Measurements from ENCODE around the gene NUMA1. TPM values are rescaled to one million over a fixed set of nuclear protein-coding genes. Genes with fewer than 3 reads are reported as not detected.

Gene NUMA1
- total and polyA plus RNA-seq, 2 experiments from 2014 or later: 33.2 to 104 TPM

DNA sequence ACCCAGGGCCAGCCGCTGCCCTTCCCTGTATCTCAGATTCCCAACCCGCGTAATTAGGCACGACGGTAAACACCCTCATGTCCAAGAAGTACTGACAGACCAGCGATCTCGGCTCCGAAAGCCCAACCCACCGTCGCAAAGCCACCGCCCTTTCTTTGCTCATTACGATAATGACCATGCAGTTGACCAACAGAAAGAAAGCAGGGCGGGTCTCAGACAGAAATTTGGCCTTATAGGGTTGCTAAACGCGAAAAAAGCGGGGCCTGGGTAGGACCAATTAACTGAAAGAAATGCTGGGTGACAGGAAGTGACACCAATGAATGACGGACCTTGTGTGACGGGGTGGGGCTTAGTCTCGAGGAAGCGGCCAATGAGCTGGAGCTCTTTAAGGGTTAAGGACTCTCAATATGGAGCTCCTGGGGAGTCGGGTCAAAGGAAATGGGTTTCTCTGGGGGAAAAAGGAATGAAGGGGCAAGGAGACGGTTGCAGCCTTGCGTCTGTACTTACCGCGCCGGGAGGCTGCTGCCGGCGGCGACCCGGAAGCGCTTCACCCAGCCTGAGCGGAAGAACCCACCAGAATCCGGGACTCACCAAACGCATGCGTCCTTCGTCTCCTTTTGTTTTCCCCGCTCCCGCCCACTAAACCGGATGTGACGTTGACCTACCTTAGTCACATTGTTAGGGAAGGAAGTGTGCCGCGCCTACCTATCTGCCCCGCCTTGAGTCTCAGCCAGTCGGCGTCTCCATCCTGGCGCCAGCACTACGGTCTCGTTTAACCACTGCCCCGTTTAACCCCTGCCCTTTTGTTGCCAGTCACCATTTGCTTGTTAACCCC is 32.0 kb upstream of the NUMA1 start, which contains the start of gene ANAPC15 (continued):
- TF ChIP-seq EZH2phosphoT487 (IDR thresholded peaks at IDR 0.05; ENCODE audit: unreplicated experiment) (no peak), STAT1 (IDR thresholded peaks at IDR 0.05; ENCODE audit: unreplicated experiment) (no peak), CREB1 (CRISPR knock-in tag; IDR thresholded peaks at IDR 0.05; ENCODE audit: low read depth) (peak; percentile 92)
- TF ChIP-seq, protein P1, sequence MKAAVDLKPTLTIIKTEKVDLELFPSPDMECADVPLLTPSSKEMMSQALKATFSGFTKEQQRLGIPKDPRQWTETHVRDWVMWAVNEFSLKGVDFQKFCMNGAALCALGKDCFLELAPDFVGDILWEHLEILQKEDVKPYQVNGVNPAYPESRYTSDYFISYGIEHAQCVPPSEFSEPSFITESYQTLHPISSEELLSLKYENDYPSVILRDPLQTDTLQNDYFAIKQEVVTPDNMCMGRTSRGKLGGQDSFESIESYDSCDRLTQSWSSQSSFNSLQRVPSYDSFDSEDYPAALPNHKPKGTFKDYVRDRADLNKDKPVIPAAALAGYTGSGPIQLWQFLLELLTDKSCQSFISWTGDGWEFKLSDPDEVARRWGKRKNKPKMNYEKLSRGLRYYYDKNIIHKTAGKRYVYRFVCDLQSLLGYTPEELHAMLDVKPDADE (IDR thresholded peaks at IDR 0.05): peak; percentile 66; the same call in 1 of the 2 replicates
- TF ChIP-seq, protein P2, sequence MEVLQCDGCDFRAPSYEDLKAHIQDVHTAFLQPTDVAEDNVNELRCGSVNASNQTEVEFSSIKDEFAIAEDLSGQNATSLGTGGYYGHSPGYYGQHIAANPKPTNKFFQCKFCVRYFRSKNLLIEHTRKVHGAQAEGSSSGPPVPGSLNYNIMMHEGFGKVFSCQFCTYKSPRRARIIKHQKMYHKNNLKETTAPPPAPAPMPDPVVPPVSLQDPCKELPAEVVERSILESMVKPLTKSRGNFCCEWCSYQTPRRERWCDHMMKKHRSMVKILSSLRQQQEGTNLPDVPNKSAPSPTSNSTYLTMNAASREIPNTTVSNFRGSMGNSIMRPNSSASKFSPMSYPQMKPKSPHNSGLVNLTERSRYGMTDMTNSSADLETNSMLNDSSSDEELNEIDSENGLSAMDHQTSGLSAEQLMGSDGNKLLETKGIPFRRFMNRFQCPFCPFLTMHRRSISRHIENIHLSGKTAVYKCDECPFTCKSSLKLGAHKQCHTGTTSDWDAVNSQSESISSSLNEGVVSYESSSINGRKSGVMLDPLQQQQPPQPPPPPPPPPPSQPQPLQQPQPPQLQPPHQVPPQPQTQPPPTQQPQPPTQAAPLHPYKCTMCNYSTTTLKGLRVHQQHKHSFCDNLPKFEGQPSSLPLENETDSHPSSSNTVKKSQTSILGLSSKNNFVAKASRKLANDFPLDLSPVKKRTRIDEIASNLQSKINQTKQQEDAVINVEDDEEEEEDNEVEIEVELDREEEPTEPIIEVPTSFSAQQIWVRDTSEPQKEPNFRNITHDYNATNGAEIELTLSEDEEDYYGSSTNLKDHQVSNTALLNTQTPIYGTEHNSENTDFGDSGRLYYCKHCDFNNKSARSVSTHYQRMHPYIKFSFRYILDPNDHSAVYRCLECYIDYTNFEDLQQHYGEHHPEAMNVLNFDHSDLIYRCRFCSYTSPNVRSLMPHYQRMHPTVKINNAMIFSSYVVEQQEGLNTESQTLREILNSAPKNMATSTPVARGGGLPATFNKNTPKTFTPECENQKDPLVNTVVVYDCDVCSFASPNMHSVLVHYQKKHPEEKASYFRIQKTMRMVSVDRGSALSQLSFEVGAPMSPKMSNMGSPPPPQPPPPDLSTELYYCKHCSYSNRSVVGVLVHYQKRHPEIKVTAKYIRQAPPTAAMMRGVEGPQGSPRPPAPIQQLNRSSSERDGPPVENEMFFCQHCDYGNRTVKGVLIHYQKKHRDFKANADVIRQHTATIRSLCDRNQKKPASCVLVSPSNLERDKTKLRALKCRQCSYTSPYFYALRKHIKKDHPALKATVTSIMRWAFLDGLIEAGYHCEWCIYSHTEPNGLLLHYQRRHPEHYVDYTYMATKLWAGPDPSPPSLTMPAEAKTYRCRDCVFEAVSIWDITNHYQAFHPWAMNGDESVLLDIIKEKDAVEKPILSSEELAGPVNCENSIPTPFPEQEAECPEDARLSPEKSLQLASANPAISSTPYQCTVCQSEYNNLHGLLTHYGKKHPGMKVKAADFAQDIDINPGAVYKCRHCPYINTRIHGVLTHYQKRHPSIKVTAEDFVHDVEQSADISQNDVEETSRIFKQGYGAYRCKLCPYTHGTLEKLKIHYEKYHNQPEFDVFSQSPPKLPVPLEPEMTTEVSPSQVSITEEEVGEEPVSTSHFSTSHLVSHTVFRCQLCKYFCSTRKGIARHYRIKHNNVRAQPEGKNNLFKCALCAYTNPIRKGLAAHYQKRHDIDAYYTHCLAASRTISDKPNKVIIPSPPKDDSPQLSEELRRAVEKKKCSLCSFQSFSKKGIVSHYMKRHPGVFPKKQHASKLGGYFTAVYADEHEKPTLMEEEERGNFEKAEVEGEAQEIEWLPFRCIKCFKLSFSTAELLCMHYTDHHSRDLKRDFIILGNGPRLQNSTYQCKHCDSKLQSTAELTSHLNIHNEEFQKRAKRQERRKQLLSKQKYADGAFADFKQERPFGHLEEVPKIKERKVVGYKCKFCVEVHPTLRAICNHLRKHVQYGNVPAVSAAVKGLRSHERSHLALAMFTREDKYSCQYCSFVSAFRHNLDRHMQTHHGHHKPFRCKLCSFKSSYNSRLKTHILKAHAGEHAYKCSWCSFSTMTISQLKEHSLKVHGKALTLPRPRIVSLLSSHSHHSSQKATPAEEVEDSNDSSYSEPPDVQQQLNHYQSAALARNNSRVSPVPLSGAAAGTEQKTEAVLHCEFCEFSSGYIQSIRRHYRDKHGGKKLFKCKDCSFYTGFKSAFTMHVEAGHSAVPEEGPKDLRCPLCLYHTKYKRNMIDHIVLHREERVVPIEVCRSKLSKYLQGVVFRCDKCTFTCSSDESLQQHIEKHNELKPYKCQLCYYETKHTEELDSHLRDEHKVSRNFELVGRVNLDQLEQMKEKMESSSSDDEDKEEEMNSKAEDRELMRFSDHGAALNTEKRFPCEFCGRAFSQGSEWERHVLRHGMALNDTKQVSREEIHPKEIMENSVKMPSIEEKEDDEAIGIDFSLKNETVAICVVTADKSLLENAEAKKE (CRISPR knock-in tag; IDR thresholded peaks at IDR 0.05): no peak
